Measurements from ENCODE around the gene TRPM8.
"Not testable (repeated sequence)": the region's sequence is repeated elsewhere in the genome, so short reads cannot be mapped to it uniquely, and the experiment has no call there.

The TRPM8 gene

GRCh38 chr2:233938676-233939370, 21.6 kb downstream of the TRPM8 start:
- no peak for DNase-seq (ENCODE audit: low spot score)

- no peak for DNase-seq (ENCODE audit: low spot score)
These were observed 23.5 kb downstream of the TRPM8 start for GRCh38 chr2:233940376-233941276.

DNA sequence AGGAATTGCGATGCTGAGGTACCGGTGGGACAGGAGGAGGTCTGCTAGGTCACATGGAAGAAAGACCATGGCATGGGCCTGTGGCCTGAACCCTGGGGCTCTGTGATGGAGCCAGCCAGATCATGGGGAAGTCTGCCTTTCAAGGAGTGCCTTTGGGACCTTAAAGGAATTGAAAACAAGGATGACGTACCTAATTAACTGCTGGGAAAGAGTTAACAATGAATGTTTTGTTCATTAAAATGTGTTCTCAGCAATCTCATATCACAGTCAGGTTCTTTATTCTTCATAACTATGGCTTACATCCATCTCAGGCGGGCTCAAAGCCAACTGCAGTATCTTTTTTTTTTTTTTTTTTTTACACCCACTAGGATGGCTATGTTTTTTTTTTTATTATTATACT, 25.6 kb downstream of the TRPM8 start:
- DNase-seq (ENCODE audit: low spot score): no peak

GRCh38 chr2:233944269-233944668, 27.1 kb downstream of the TRPM8 start:
- DNase-seq (ENCODE audit: low spot score): no peak

DNA sequence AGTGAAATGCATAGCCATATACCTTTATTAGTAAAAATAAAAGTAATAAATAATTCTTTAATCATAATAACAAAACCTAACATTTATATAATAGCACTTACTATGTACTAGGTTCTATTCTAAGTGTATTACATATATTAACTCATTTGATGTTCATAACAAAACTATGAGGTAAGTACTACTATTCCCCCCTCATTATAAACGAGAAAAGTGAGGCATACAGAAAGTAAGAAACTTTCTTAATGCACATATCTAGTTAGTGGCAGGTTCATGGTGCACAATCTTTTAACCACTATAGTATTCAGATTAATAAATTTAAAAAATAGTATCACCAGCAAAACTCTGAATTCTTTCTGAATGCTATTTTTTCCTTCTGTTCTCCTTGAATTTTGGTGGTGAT, 27.5 kb downstream of the TRPM8 start:
- DNase-seq (ENCODE audit: low spot score): no peak

- DNase-seq (ENCODE audit: low spot score): no peak
These were observed 28.0 kb downstream of the TRPM8 start for GRCh38 chr2:233945146-233945545.

- DNase-seq (ENCODE audit: low spot score): no peak
These were observed 33.1 kb downstream of the TRPM8 start for GRCh38 chr2:233950078-233950825.

DNA sequence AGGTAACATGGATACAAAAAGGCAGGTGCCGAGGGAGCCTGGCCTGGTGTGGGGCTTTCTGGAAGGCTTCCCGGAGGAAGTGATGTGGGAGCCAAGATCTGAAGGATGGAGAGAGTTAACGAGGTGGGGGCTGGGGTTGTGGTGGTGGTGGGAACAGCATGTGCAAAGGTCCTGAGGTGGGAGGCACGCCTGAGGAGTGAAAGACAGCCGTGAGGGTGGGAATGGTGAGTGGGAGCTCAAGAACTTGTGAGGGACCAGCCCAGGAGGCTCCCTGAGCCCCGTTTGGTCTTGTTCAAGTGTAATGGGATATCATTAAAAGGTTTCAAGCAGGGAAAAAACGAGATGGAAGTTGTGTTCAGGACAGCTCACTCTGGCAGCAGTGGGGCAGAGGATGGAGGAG, 35.2 kb downstream of the TRPM8 start:
- no peak for DNase-seq (ENCODE audit: low spot score)

GRCh38 chr2:233953087-233953801, 36.1 kb downstream of the TRPM8 start:
- DNase-seq (ENCODE audit: low spot score): no peak

DNA sequence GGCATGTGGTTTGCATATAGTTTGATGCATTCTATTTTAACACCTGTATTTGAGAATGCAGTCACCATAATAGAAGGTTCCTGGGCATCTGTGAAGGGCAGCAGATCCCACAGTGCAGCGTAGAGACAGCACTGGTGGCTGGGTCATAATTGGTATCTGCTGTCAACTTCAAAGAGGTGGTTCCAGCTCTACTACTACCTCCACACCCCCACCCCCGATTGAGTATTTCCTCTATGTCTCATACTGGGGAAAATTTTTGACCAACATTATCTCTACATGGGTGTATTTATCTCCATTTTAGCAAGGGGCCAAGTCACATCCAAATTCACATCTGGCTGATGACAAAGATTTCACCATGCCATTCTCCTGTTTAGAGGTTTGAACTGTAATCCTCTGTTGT, 43.0 kb downstream of the TRPM8 start:
- no peak for DNase-seq (ENCODE audit: low spot score)

- DNase-seq (ENCODE audit: low spot score): no peak
These were observed 44.7 kb downstream of the TRPM8 start for GRCh38 chr2:233961905-233962304.

- no peak for DNase-seq (ENCODE audit: low spot score)
These were observed 47.4 kb downstream of the TRPM8 start for GRCh38 chr2:233964581-233964980.

GRCh38 chr2:233965032-233965603, 47.9 kb downstream of the TRPM8 start:
- DNase-seq (ENCODE audit: low spot score): no peak

DNA sequence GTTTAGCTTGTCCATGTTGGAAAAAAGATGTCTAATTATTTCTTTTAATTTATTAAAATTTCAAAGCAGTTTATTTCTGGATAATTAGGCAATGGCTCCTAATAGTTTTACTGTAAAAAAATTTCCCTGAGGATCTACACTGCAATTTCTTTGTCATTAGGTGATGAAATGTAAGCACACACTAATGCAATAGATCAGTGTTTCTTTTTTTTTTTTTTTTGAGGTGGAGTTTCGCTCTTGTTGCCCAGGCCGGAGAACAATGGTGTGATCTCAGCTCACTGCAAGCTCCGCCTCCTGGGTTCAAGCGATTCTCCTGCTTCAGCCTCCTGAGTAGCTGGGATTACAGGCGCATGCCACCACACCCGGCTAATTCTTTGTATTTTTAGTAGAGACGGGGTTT, 48.5 kb downstream of the TRPM8 start:
- DNase-seq (ENCODE audit: low spot score): not testable (repeated sequence)

DNA sequence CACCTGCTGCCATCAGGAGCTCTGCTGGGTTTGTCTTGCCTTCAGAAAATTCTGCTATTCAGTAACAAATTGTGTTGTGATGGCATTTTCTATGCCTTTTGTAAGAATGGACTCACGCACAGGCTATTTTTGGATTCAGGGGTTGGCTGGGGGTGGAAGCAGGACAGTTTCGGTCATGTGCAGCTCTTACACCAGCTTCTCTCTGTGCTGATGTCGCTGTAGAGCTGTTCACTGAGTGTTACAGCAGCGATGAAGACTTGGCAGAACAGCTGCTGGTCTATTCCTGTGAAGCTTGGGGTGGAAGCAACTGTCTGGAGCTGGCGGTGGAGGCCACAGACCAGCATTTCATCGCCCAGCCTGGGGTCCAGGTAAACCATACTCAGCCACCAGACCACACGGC, 49.2 kb downstream of the TRPM8 start:
- peak; percentile 56 for DNase-seq (ENCODE audit: low spot score)

GRCh38 chr2:233967164-233967563, 50.0 kb downstream of the TRPM8 start:
- DNase-seq (ENCODE audit: low spot score): no peak

GRCh38 chr2:233968556-233968955, 51.4 kb downstream of the TRPM8 start:
- DNase-seq (ENCODE audit: low spot score): no peak

DNA sequence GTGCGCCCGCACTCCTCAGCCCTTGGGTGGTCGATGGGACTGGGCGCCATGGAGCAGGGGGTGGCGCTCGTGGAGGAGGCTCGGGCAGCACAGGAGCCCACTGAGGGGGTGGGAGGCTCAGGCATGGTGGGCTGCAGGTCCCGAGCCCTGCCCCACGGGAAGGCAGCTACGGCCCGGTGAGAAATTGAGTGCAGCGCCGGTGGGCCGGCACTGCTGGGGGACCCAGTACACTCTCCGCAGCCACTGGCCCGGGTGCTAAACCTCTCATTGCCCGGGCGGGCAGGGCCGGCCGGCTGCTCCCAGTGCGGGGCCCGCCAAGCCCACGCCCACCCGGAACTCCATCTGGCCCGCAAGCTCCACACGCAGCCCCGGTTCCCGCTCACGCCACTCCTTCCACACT, 55.3 kb downstream of the TRPM8 start:
- DNase-seq (ENCODE audit: low spot score): not testable (repeated sequence)

GRCh38 chr2:233972941-233973575, 55.9 kb downstream of the TRPM8 start:
- DNase-seq (ENCODE audit: low spot score): no peak

GRCh38 chr2:233973786-233974185, 56.6 kb downstream of the TRPM8 start:
- no peak for DNase-seq (ENCODE audit: low spot score)

DNA sequence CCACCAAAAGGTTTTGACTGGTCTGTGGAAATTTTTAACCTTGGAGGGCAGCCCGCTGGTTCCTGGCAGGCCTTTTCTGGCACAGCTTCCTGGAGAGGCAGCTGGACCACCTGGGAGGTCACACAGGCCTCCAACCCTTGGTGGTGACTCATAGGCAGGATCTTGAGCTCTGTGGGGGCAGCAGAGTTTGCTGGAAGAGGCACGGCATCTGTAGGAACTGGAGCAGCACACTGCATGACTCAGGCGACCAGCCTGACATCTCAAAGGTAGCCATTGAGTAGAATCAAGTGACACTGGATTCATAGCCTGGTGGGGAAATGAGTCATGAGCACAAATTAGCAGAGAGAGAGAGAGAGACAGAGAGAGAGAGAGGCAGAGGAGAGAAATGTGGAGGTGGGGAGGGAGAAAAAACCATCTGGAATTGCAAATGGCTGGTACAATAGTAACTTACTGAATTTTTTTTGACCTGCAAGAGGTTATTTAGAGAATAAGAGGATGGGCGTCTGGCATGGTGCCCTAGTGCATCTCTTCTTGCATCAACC, 57.4 kb downstream of the TRPM8 start:
- peak; percentile 88 for DNase-seq (ENCODE audit: low spot score)
